ENCODE results near the gene ADAM22.
A peak's percentile ranks its signal among the peaks of the same experiment; 100 is the strongest.

ADAM22 gene

DNA sequence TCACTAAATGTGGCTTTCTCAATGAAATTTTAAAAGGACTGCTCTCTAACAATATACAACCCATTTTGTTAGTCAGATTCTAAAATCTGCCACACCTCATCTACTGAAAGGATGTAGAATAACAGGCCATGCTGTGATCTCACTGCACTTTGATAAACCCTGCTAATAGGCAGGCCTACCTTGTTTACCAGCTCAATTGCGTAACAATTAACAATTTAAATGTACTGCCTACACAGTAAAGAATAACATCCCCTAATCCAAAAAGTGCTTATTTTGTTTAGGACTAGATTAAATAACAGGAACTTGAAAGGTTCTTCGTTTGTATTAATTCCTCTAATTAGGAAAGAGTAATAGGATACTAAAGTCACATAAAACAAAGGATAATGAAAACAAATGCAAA, 281.2 kb downstream of the ADAM22 start:
- no peak for DNase-seq (ENCODE audit: low read depth, low spot score)

DNA sequence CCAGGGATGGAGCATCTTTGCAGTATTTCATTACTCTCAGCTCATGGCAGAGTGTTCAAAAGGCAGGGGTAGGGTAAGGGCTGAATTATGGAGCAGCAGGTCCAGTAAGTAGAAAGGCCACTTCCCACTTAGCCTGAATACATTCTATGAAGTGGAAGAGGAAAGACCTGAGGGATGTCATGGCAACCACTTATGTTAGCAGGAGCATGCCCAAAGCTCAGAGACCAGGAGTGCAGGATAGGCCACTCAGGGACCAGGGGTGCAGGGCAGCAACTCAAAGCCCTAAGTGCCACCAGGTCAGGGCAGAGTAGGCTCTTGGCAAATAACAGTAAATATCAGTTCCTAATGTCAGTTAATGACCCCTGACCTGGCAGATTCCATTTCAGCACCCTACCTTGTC, 282.2 kb downstream of the ADAM22 start:
- DNase-seq (ENCODE audit: low read depth, low spot score): no peak

DNA sequence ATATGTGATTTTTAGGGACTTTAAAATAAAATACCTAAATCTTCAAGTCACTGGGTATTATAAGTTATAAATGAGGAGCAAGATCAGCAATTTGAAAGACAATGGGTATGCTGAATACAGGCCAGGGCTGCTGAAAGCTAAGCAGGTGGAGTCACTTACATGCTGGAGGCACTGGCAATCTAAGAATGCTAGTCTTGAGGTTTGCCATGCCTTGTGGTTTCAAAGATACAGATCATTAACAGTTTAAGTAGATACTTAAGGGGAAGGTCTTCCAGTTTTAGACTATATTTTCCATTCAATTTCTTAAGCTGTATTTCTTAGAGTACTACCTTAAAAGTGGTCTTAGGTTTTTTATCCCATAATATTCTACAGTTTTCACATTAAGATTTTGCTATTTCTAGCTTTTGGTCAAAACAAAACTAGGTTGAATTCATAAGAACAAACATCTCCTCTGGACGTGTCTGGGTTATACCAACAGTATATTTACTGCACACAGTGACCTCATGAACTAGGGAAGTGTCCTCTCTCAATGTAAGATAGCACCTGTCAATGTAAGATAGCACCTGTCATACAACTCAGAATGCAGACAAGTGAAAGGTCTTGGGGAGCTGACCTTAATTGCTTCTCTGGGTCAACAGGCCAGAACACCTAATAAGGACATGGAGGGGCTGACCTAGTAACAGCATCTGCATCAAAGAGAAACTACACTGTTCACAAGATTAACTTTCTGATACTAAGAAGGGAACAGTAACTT, 283.8 kb downstream of the ADAM22 start:
- DNase-seq (ENCODE audit: low read depth, low spot score): no peak

DNA sequence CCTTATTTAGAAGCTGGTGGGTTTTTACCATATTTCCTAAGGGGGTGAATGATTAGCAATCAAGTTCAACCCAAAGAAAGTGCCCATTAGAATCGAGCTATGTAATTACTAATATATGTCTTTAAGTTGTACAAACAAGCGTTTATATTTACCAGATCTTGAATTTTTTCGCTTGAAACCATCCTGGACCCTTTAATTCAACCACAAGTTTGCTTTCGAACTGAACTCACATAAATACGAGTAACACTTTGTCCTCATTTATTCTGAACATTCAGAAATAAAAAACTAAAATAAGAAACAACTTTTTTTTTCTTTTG, 284.3 kb downstream of the ADAM22 start:
- DNase-seq (ENCODE audit: low read depth, low spot score): no peak

DNA sequence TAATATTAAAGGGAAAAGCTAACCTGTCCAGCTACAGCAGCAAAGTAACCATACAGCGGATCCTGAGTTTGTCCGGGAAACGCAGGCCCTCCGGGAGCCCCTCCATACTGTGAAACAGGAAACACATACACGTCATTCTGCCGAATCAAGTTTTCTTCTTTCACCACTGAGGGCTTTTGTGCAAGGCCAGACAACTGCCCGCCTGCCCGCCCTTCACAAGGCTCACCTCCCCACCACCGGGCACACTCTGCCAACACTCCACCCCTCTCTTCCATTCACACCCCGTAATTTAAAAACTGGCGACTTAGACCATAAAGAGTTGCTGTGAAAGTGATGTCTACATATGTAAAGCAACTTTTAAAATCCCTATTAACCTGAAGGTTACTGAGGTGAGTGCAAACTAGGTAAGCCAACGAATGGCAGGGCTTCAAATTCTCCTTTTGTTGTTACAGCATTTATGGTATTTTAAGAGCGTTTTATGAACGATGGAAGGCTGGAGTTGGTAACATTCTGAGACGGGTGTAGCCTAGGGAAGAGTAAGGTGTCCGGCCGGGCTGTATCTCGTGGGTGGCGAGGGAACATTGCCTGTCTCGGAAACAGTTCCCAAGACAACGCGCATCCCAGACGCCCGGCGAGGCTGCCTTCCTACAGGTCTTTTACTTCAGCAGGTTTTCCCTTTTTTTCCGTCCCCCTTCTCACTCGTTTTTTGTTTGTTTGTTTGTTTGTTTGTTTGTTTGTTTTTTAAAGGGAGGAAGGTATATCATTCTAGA, 285.0 kb downstream of the ADAM22 start:
- DNase-seq (ENCODE audit: low read depth, low spot score): peak; percentile 81

DNA sequence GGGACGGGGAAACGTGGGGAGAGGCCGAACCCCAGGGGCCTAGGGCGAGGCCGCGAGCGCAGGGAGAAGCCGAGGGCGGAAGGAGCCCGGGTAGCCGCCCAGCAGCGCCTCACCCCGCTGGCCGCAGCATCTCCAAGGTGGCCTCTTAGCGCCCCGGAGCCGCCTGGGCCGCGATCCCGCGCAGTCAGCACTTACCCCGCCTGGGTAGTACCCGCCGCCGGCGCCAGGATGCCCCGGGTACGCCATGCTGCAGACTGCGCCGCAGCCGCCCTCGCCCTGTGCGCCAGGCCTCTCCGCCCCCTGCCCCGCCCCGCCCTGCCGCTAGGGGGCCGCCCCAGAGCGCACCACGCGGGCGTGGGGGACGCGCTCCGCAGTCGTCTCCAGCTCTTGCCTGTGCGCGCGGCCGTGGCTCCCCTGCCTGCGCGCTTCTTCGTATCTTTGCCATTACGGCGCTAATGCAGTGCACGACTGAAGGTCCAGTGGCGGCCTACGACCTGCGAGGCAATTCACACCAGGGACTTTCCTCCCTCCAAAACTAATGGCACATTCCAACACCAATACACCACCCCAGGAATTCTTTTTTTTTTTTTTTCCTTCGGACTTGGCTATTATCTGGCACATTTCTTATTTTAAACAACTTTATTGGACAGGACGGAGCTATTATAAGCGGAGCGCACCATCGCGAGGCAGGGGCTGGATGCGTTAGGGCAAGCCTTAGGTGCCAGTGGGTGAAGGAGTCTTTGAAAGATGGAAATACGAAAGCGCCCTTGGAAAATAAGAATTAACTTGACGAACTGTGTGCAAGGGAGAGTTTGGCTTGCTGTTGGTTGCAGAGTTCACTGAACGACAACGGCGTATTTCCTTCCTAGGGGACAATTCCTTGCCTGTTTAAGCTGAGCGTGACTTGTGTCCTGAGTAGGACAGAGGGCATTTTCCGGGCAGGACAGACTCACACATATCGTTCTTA, 286.0 kb downstream of the ADAM22 start, which contains the start of gene SRI:
TSS of gene SRI (minus strand) at position 258 of the 967 bp plus-strand sequence. CDS start at position 246, 12 bp downstream.
- DNase-seq (ENCODE audit: low read depth, low spot score): peak; percentile 96

DNA sequence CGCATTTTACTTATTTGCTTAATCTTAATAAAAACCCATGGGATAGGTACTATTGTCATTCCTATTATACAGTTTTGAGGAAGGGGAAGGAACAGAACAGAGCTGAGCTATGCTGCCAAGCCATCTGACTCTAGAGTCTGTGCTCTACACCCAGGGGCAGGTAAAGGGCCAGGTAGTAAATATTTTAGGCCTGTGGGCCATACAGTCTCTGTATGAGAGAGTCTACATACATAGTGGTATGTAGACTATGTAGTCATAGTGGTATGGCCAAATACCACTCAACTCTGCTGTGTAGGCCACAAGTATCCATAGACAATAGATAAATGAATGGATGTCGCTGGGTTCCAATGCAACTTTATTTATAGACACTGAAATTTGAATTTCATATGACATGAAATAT, 289.2 kb downstream of the ADAM22 start:
- no peak for DNase-seq (ENCODE audit: low read depth, low spot score)

DNA sequence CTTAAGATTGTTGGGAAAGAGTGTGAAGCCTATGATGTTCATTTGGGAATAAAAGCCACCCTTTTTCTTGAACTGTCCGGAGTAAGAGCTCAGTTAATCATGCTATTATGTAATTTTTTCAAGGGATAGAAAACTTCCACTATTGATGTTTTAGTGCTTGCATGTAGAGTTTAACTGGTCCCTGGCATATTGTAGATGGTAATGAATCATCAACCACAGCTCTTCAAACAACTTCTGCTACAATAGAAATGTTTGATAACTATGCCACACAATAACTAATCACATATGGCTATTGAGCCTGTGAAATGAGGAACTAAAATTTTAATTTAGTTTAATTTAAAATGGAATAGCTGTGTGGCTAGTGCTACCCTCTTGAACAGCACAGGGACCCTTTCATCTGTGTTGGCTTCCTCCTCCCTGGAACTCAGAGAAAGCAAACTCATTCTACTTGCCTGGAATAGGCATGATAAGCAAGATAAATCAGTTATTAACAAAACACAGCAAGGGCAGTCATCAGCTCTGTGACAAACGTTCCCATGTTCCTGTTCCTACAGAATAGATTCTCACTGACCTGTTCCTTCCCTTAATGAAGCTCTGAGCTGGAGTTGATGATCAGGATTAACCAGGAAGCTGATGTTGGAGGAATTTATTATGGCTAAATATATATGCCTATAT, 290.7 kb downstream of the ADAM22 start:
- DNase-seq (ENCODE audit: low read depth, low spot score): peak; percentile 41

DNA sequence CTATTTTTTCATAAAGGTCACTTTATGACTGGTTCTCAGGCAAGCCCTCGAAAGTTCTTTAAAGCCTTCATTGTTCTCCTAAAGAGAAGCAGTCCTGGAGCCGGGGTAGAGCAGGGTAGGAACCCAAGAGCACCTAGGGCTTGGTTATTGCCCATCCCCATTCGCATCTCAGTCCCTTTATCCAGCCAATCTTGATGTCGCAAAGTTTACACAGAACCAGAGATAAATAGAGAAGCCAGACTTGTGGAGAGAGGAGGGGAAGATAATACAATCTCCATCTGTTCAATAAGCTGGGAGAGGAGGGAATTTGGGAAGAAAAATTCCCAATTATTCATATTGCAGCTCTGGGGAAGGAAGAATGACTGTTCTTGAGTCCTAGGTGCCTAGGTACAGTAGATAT, 292.1 kb downstream of the ADAM22 start:
- DNase-seq (ENCODE audit: low read depth, low spot score): no peak

DNA sequence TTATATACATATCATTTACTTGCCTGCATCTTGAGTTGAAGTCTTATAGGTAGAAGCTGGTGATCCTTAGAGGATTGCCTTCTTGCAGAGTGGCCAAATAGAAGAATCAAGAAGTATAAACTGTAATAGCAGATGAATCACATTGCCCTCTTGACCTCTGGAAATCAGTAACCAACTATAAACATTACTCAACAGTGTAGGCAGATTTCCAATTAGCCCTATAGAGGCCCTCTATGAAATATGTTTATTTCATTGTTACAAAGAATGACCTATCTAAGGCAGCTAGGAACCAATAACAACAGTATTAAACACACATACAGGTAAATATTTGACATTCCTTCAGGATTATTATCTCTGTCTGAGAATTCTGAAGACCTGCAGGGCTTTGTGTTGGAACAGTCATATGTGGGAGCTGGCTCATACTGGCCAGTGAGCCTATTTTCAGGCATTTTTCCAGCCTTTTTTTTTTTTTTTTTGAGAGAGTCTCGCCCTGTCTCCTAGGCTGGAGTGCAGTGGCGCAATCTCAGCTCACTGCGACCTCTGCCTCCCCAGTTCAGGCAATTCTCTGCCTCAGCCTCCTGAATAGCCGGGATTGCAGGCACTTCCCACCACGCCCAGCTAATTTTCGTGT, 292.9 kb downstream of the ADAM22 start:
- DNase-seq (ENCODE audit: low read depth, low spot score): peak; percentile 28

DNA sequence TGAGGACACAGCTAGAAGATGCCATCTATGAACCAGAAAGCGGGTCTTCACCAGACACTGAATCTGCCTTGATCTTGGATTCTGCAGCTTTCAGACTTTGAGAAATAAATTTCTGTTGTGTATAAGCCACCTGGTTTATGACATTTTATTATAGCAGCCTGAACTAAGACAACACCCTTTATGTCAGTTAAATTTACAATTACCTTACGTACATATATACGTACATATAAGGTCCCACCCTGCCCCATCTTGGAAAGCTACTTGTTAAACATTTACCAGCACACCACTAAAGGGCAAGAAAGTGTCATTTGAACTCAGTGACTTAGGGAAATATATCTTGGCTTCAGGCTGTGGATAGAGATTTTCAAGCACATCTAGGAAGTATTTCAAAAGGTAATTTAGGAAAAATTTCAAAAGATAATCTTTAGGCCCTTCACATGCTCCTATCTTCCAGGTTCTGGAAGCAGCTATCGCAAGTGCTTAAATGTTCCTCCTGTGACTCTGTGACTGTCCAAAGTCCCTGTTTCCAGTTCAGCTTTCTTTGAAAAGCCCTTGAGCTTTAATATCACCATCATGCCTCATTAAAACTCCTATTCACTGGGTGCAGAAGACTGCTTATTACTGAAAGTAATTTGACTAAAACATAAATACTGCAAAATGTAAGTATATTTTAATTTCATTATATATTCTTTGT, 295.4 kb downstream of the ADAM22 start:
- DNase-seq (ENCODE audit: low read depth, low spot score): no peak

DNA sequence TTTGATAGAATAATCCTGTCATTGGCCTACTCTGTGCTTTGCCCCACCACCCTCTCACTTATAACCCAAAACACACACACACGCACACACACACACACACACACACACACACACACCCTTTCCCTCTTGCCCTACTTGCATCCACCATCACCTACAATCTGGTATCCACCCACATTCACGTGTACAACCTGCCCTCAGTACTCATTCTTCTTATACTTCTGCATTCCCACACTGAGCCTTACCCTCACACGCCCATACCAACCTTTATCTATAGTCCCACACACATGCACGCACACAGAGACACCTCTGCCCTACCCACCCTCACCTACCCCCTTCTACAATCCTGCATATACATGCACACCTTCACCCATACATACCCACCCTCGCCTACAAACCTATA, 296.6 kb downstream of the ADAM22 start:
- no peak for DNase-seq (ENCODE audit: low read depth, low spot score)

DNA sequence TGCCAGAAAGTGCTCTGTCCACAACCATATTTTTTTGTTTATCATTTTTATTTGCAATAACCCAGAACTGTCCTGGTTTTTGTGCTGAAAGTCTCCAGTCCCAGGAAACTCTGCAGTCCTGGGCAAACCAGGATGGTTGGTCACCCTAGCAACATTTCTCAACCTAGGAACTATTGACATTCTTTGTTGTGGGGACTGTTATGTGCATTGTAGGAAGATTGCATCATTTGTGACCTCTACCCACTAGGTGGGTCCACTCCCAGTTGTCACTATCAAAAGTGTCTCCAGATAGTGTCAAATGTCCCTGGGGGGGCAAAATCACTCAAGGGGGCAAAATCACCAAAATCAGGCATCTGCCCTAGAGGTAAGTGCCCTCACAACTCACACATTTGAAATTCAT, 299.8 kb downstream of the ADAM22 start:
- DNase-seq (ENCODE audit: low read depth, low spot score): no peak

DNA sequence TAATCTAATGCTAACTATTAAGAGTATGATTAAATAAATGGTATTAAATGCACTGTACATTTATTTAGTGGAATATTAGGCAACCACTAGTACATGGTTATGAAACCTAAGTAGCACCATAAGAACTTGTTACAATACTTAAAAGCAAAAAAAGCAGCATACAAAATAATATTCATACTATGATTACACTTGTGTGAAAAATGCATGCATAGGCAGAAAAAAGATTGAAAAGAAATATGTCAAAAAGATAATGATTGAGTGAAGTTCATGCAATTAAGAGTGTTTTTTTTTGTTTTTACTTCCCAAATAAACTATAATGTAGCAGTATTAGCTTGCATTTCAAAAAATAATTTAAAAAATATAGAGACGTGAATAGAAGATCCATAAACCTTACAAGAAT, 305.8 kb downstream of the ADAM22 start:
- no peak for DNase-seq (ENCODE audit: low read depth, low spot score)

DNA sequence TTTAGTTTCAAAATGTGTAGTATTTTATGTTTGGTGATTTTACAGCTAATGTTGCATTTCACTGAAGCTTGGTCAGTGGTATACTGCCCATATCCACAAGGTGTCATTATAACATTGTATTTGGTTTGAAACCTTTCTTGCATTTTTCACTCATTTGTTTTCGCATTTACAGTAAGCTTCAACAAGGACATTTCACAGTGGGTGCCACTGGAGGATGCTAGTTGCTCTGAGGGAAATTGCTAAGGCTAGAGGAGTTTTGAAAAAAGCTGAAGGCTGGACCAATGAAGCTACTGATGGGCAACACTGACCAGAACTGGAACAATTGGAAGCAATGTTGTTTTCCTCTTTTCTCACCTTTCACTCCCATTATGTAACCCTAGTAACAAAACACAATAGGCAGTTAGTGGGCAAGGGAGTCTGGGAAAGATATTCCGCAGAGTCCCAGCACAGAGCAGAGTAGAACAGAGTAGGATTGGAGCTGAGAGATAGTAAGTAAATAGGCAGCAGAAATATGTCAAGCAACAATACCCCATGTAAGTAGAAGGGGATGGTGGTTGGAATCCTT, 309.4 kb downstream of the ADAM22 start:
- peak; percentile 74 for DNase-seq (ENCODE audit: low read depth, low spot score)

DNA sequence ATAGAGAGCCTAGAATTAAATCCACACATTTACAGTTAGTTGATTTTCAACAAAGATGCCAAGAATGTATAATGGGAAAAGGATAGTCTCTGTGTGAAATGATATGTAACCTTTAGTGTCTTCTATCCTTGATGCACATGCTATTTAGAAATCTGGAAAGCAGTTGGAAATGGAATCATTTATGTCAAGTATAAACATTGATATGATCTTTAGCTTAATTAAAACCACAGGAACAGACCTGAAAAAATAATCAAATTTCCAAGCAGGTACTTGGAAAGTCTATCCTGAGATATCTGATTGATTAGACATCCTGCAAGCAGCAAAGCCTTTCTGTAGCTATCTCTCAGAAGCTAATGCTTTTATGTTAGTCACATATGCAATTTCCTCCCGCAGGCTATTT, 310.2 kb downstream of the ADAM22 start:
- no peak for DNase-seq (ENCODE audit: low read depth, low spot score)
